SK-N-SH (cell line): ENCODE results near the gene ZNF202. TPM values are rescaled to one million over a fixed set of nuclear protein-coding genes. Genes with fewer than 3 reads are reported as not detected.

Source experiments
- CTCF ChIA-PET: fragments of 300-600, 350-600 bp; formaldehyde crosslinking; extraction: SDS; loops from one replicate; lab custom pipeline; 2021; lab: Yijun Ruan, JAX
- POLR2A ChIA-PET: fragments of 350-600 bp; sonication (Branson Sonifier 250); formaldehyde crosslinking; extraction: SDS; loops from one replicate; lab custom pipeline; 2020; ENCODE audit warnings: antibody characterized with exemption, inconsistent platforms; lab: Yijun Ruan, JAX
- DNase-seq: peaks from one replicate; pipeline ENCODE4 v3.0.0; 2012
- H2AFZ ChIP-seq: fragments of 200-600 bp; sonication (generic); 2 replicates; pipeline ENCODE4 v1.8.1; 2016; ENCODE audit warnings: antibody characterized with exemption, mild to moderate bottlenecking, low read depth
- H3F3A ChIP-seq: fragments of 200-600 bp; sonication (generic); replicated peaks from 2 replicates; pipeline ENCODE3; 2016; ENCODE audit warnings: antibody characterized with exemption, mild to moderate bottlenecking; ENCODE audit not compliant: insufficient read depth
- H3K27ac ChIP-seq, 2 experiments: fragments of 200-500 bp in 1 of 2; fragments of 200-600 bp in 1 of 2; sonication (Bioruptor generic) in 1 of 2; sonication (generic), shearing (Covaris generic) in 1 of 2; 2 replicates each; pipeline versions ENCODE4 v1.5.1 to v1.6.1; 2014 to 2016; ENCODE audit warnings: low read depth in 2 of 2, inconsistent platforms in 1 of 2, low read length in 1 of 2, mild to moderate bottlenecking in 1 of 2, mixed read lengths in 1 of 2
- H3K27me3 ChIP-seq: fragments of 200-600 bp; sonication (generic), shearing (Covaris generic); 2 replicates; pipeline ENCODE4 v1.6.1; 2016; ENCODE audit warnings: mixed run types; ENCODE audit not compliant: insufficient read depth
- H3K36me3 ChIP-seq, 2 experiments: fragments of 200-500 bp in 1 of 2; fragments of 200-600 bp in 1 of 2; sonication (Bioruptor generic) in 1 of 2; sonication (generic) in 1 of 2; replicated peaks in 1 of 2; 2 replicates each; pipeline versions ENCODE3 to v1.5.1; 2014 to 2016; ENCODE audit warnings: low read length in 1 of 2, mild to moderate bottlenecking in 1 of 2; ENCODE audit not compliant: insufficient read depth in 2 of 2, control insufficient read depth in 1 of 2
- H3K4me1 ChIP-seq, 2 experiments: fragments of 200-500 bp in 1 of 2; fragments of 200-600 bp in 1 of 2; sonication (Bioruptor generic) in 1 of 2; sonication (generic), shearing (Covaris generic) in 1 of 2; 2 replicates each; pipeline versions ENCODE4 v1.5.1 to v1.6.1; 2014 to 2016; ENCODE audit warnings: low read depth in 1 of 2, low read length in 1 of 2, mixed run types in 1 of 2; ENCODE audit not compliant: insufficient read depth in 2 of 2, control insufficient read depth in 1 of 2
- H3K4me2 ChIP-seq: fragments of 200-600 bp; sonication (generic), shearing (Covaris generic); 2 replicates; pipeline ENCODE4 v1.6.1; 2017; ENCODE audit warnings: mixed run types
- H3K4me3 ChIP-seq, 2 experiments: fragments of 200-500 bp in 1 of 2; fragments of 200-600 bp in 1 of 2; sonication (Bioruptor generic) in 1 of 2; sonication (generic), shearing (Covaris generic) in 1 of 2; 2 replicates each; pipeline versions ENCODE4 v1.5.1 to v1.8.1; 2014 to 2016; ENCODE audit warnings: low read depth in 2 of 2, inconsistent platforms in 1 of 2, low read length in 1 of 2, mild to moderate bottlenecking in 1 of 2, mixed read lengths in 1 of 2, moderate library complexity in 1 of 2
- H3K79me2 ChIP-seq: fragments of 200-600 bp; sonication (generic); 2 replicates; pipeline ENCODE4 v1.8.1; 2017; ENCODE audit warnings: mild to moderate bottlenecking; ENCODE audit not compliant: insufficient read depth
- H3K9ac ChIP-seq: fragments of 200-600 bp; sonication (generic); 2 replicates; pipeline ENCODE4 v1.6.1; 2017; ENCODE audit warnings: mixed run types
- H3K9me2 ChIP-seq: fragments of 200-600 bp; sonication (generic); 2 replicates; pipeline ENCODE4 v1.6.1; 2017; ENCODE audit warnings: mixed run types
- H3K9me3 ChIP-seq: fragments of 200-600 bp; sonication (generic); 2 replicates; pipeline ENCODE4 v1.6.1; 2017; ENCODE audit warnings: mixed run types, mild to moderate bottlenecking, moderate library complexity
- H4K20me1 ChIP-seq: fragments of 200-600 bp; sonication (generic); 2 replicates; pipeline ENCODE4 v1.6.1; 2017; ENCODE audit warnings: mild to moderate bottlenecking, mixed run types; ENCODE audit not compliant: insufficient read depth
- CHD2 ChIP-seq: fragments of 150-350 bp; IDR thresholded peaks from 2 replicates; pipeline ENCODE4 v1.6.1; 2018; ENCODE audit warnings: low read length; ENCODE audit not compliant: partially characterized antibody
- ELF1 ChIP-seq: IDR thresholded peaks from 2 replicates; pipeline ENCODE4 v1.4.0; 2012
- EZH2phosphoT487 ChIP-seq: fragments of 200-600 bp; sonication (generic); IDR thresholded peaks from 2 replicates; pipeline ENCODE4 v1.6.1; 2017; ENCODE audit warnings: low read depth, mixed run types, mild to moderate bottlenecking, antibody characterized with exemption, moderate library complexity, borderline replicate concordance
- FOXM1 ChIP-seq: IDR thresholded peaks from 2 replicates; pipeline ENCODE4 v1.4.0; 2012; ENCODE audit warnings: low read depth, mild to moderate bottlenecking
- IRF3 ChIP-seq: fragments of 150-350 bp; IDR thresholded peaks from 2 replicates; pipeline ENCODE4 v1.6.1; 2016; ENCODE audit warnings: mild to moderate bottlenecking, low read depth, low read length
- MEF2A ChIP-seq: IDR thresholded peaks from 2 replicates; pipeline ENCODE4 v1.4.0; 2012; ENCODE audit warnings: low read depth, borderline replicate concordance
- MXI1 ChIP-seq: IDR thresholded peaks from 2 replicates; pipeline ENCODE4 v1.6.1; 2012; ENCODE audit warnings: mild to moderate bottlenecking, low read depth, low read length, improper control_type of control experiment
- NRF1 ChIP-seq: IDR thresholded peaks from 2 replicates; pipeline ENCODE4 v1.6.1; 2012; ENCODE audit warnings: low read depth, mild to moderate bottlenecking, low read length
- PBX3 ChIP-seq: IDR thresholded peaks from 2 replicates; pipeline ENCODE4; 2012
- RAD21 ChIP-seq: IDR thresholded peaks from 2 replicates; pipeline ENCODE4 v1.6.1; 2012; ENCODE audit warnings: mild to moderate bottlenecking, low read length
- RCOR1 ChIP-seq: fragments of 150-350 bp; IDR thresholded peaks from 2 replicates; pipeline ENCODE4 v1.6.1; 2017; ENCODE audit warnings: antibody characterized with exemption, low read length
- REST ChIP-seq: IDR thresholded peaks from 2 replicates; pipeline ENCODE4 v1.6.1; 2012; ENCODE audit warnings: mild to moderate bottlenecking, low read depth, low read length, moderate library complexity
- SMC3 ChIP-seq: IDR thresholded peaks from 2 replicates; pipeline ENCODE4 v1.6.1; 2012; ENCODE audit warnings: low read depth, low read length, improper control_type of control experiment
- TAF1 ChIP-seq: IDR thresholded peaks from 2 replicates; pipeline ENCODE4 v1.6.1; 2012; ENCODE audit warnings: low read depth, mild to moderate bottlenecking, low read length, moderate library complexity, borderline replicate concordance
- TEAD4 ChIP-seq: IDR thresholded peaks from 2 replicates; pipeline ENCODE4 v1.4.0; 2012; ENCODE audit warnings: mild to moderate bottlenecking, borderline replicate concordance; ENCODE audit not compliant: insufficient read depth
- USF1 ChIP-seq: IDR thresholded peaks from 2 replicates; pipeline ENCODE4 v1.4.0; 2012; ENCODE audit warnings: low read depth, borderline replicate concordance
- YY1 ChIP-seq: IDR thresholded peaks from 2 replicates; pipeline ENCODE4 v1.4.0; 2012; ENCODE audit warnings: low read depth, mild to moderate bottlenecking
- WGBS: methylation state at CpG from one replicate; pipeline ENCODE4 v1.1.6; 2017; ENCODE audit warnings: low lambda C conversion rate; 5-methylcytosine and 5-hydroxymethylcytosine counted together
- polyA plus RNA-seq, 3 experiments: library from polyadenylated mRNA; depleted of rRNA; stranded (reverse); fragments of >200 nt; gene quantifications; 2 replicates each; pipeline ENCODE4 v1.2.3, GENCODE V29; 2012
- TF ChIP-seq, protein P1 (sequence below): IDR thresholded peaks from 2 replicates; pipeline ENCODE4 v1.4.0; 2012; ENCODE audit warnings: low read depth, borderline replicate concordance

ZNF202 gene
- polyA plus RNA-seq, 1 of the 3 experiments (the other 2 are of a cell fraction), result 11.3 TPM

- no peaks in the 10 kb centered on the region for H4K20me1 ChIP-seq
- TF ChIP-seq RCOR1 (no peak), YY1 (no peak), MEF2A (no peak), TAF1 (no peak), PBX3 (no peak), SMC3 (no peak), USF1 (no peak), ELF1 (no peak), FOXM1 (no peak), NRF1 (no peak), EZH2phosphoT487 (no peak), CHD2 (no peak)
- TF ChIP-seq, protein P1, sequence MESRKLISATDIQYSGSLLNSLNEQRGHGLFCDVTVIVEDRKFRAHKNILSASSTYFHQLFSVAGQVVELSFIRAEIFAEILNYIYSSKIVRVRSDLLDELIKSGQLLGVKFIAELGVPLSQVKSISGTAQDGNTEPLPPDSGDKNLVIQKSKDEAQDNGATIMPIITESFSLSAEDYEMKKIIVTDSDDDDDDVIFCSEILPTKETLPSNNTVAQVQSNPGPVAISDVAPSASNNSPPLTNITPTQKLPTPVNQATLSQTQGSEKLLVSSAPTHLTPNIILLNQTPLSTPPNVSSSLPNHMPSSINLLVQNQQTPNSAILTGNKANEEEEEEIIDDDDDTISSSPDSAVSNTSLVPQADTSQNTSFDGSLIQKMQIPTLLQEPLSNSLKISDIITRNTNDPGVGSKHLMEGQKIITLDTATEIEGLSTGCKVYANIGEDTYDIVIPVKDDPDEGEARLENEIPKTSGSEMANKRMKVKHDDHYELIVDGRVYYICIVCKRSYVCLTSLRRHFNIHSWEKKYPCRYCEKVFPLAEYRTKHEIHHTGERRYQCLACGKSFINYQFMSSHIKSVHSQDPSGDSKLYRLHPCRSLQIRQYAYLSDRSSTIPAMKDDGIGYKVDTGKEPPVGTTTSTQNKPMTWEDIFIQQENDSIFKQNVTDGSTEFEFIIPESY, result no peak
- no peak overlapping the region for H3K4me3 ChIP-seq
- 72% methylated on average over 2 of the region's 2 CpGs for WGBS
- DNase-seq, result no peak
- no peaks in the 10 kb centered on the region for H3K36me3 ChIP-seq
- H3K4me1 ChIP-seq, result peaks cover 0 to 8% of the 10 kb centered on the region in 2 experiments; a peak in 2 of 4 replicates
- H3K4me2 ChIP-seq, result no peak overlapping the region
- no peaks in the 10 kb centered on the region for H3K79me2 ChIP-seq
- H3K27me3 ChIP-seq, result no peaks in the 10 kb centered on the region
- no peak overlapping the region for H3K9ac ChIP-seq
- ChIA-PET CTCF (interaction anchor here (0.9 to 3.6 kb wide), 6 partner anchors 24 to 101 kb away, joined by 3 to 21 read pairs (median 6); partner anchors contain the start of gene SCN3B), POLR2A (no interaction called here)
- no peak overlapping the region for H3K27ac ChIP-seq
- no peaks in the 10 kb centered on the region for H3K9me3 ChIP-seq
- no peaks in the 10 kb centered on the region for H3F3A ChIP-seq
- H2AFZ ChIP-seq, result no peak overlapping the region
- no peaks in the 10 kb centered on the region for H3K9me2 ChIP-seq
These were observed 63.2 kb downstream of the ZNF202 start for GRCh38 chr11:123678246-123678645.

- H3K79me2 ChIP-seq, result no peaks in the 10 kb centered on the region
- peaks cover 0 to 5% of the 10 kb centered on the region in 2 experiments; a peak in 1 of 4 replicates for H3K4me1 ChIP-seq
- ChIA-PET CTCF (interaction anchor here (1.1 to 3.6 kb wide), 5 partner anchors 23 to 100 kb away, joined by 3 to 21 read pairs (median 8); partner anchors contain the start of gene SCN3B), POLR2A (no interaction called here)
- no peak overlapping the region for H2AFZ ChIP-seq
- WGBS, result 22% methylated on average over 2 of the region's 2 CpGs
- no peaks in the 10 kb centered on the region for H3K9me2 ChIP-seq
- no peak overlapping the region for H3K4me3 ChIP-seq
- no peaks in the 10 kb centered on the region for H3K36me3 ChIP-seq
- H3K4me2 ChIP-seq, result no peak overlapping the region
- no peaks in the 10 kb centered on the region for H3F3A ChIP-seq
- DNase-seq, result no peak
- no peak overlapping the region for H3K27ac ChIP-seq
- no peaks in the 10 kb centered on the region for H3K9me3 ChIP-seq
- H4K20me1 ChIP-seq, result no peaks in the 10 kb centered on the region
- no peak overlapping the region for H3K9ac ChIP-seq
- H3K27me3 ChIP-seq, result no peaks in the 10 kb centered on the region
- TF ChIP-seq RCOR1, result no peak
- TF ChIP-seq IRF3, result no peak
- TF ChIP-seq FOXM1, result no peak
- no peak for TF ChIP-seq RAD21
- TF ChIP-seq REST, result no peak
- TF ChIP-seq MXI1, result no peak
- TF ChIP-seq ELF1, result no peak
- TF ChIP-seq TEAD4, result no peak
- no peak for TF ChIP-seq MEF2A
These were observed 64.0 kb downstream of the ZNF202 start for GRCh38 chr11:123677510-123677909.
